ENCODE measurements around the gene ALCAM. TPM values are rescaled to one million over a fixed set of nuclear protein-coding genes. Genes with fewer than 3 reads are reported as not detected.

ALCAM gene
- total RNA-seq, 1 experiment from 2014 or later: 0.41 TPM

DNA sequence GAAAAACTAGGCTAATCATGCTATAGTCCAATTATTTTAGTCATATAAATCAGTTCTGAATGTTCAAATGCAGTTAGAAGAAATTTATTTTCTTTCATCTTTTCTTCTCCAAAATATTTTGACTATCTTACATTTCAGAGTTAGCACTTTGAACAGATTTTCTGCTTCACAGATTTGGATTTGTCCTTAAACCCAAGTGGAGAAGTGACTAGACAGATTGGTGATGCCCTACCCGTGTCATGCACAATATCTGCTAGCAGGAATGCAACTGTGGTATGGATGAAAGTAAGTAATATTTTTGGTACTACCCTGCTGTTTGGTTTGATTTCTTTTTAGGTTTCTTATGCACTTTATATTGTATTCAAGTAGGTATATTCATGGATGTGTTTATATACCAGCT lies 178.3 kb downstream of the ALCAM start:
- no peak overlapping the region for H3K27ac Mint-ChIP-seq (ENCODE audit: unreplicated experiment)
- intact Hi-C loops (cut with micrococcal nuclease; ENCODE audit: unreplicated experiment): no loop called here
- CTCF ChIA-PET: no interaction called here

DNA sequence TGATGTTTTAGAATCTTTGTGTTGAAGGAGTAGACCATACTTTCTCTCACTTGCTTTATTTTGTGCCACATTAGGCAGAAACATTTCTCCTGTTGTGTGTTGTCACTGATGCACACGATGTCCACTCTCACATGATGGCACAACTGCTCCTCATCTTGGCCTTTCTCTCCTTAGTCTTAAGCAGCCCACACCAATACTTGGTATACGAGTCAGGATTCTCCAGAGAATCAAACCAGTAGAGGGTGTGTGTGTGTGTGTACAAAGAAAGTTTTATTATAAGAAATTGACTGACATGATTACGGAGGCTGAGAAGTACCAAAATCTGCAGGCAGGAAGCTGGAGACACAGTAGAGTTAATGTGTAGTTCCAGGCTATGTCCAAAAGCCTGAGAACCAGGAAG lies 187.1 kb downstream of the ALCAM start:
- no peaks in the 10 kb centered on the region for H3K27me3 ChIP-seq (replicated peaks; ENCODE audit: control insufficient read depth, insufficient read depth, low read length)
- H3K36me3 Mint-ChIP-seq (ENCODE audit: insufficient read depth, unreplicated experiment): no peaks in the 10 kb centered on the region
- intact Hi-C loops (cut with micrococcal nuclease; ENCODE audit: unreplicated experiment): no loop called here
- H3K4me1 ChIP-seq: no peaks in the 10 kb centered on the region
- no peaks in the 10 kb centered on the region for H3K27me3 Mint-ChIP-seq (ENCODE audit: insufficient read depth, unreplicated experiment)
- no TSS peak for BruUV-seq (replicated peaks)
- H3K27ac Mint-ChIP-seq (ENCODE audit: unreplicated experiment): no peak overlapping the region
- ChIA-PET POLR2A (no interaction called here), CTCF (no interaction called here)
- no peaks in the 10 kb centered on the region for H3K9me3 Mint-ChIP-seq (ENCODE audit: unreplicated experiment)
- no peak overlapping the region for H3K4me3 ChIP-seq (ENCODE audit: low read depth, low read length)
- no peak for DNase-seq
- H3K4me3 Mint-ChIP-seq (ENCODE audit: unreplicated experiment): no peak overlapping the region
- no peaks in the 10 kb centered on the region for H3K4me1 Mint-ChIP-seq (ENCODE audit: low read depth, unreplicated experiment)
- TF ChIP-seq, protein P1, sequence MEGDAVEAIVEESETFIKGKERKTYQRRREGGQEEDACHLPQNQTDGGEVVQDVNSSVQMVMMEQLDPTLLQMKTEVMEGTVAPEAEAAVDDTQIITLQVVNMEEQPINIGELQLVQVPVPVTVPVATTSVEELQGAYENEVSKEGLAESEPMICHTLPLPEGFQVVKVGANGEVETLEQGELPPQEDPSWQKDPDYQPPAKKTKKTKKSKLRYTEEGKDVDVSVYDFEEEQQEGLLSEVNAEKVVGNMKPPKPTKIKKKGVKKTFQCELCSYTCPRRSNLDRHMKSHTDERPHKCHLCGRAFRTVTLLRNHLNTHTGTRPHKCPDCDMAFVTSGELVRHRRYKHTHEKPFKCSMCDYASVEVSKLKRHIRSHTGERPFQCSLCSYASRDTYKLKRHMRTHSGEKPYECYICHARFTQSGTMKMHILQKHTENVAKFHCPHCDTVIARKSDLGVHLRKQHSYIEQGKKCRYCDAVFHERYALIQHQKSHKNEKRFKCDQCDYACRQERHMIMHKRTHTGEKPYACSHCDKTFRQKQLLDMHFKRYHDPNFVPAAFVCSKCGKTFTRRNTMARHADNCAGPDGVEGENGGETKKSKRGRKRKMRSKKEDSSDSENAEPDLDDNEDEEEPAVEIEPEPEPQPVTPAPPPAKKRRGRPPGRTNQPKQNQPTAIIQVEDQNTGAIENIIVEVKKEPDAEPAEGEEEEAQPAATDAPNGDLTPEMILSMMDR (IDR thresholded peaks at IDR 0.05; ENCODE audit: insufficient read depth in 1 of 2, low read depth in 1 of 2, low read length in 1 of 2, severe bottlenecking in 1 of 2, unreplicated experiment in 1 of 2): no peak
- no peaks in the 10 kb centered on the region for H3K36me3 ChIP-seq (ENCODE audit: control insufficient read depth, insufficient read depth, low read length)
- H3K9me3 ChIP-seq: no peaks in the 10 kb centered on the region; the same call in 1 of the 2 replicates

More for the DNA sequence above, 178.3 kb downstream of the ALCAM start:
- DNase-seq: no peak
- Histone ChIP-seq H3K4me1 (no peaks in the 10 kb centered on the region), H3K36me3 (ENCODE audit: control insufficient read depth, insufficient read depth, low read length) (no peaks in the 10 kb centered on the region), H3K9me3 (no peaks in the 10 kb centered on the region), H3K4me3 (ENCODE audit: low read depth, low read length) (no peak overlapping the region), H3K27me3 (replicated peaks; ENCODE audit: control insufficient read depth, insufficient read depth, low read length) (no peaks in the 10 kb centered on the region)
- Mint-ChIP-seq H3K36me3 (ENCODE audit: insufficient read depth, unreplicated experiment) (no peaks in the 10 kb centered on the region), H3K4me1 (ENCODE audit: low read depth, unreplicated experiment) (no peaks in the 10 kb centered on the region), H3K27me3 (ENCODE audit: insufficient read depth, unreplicated experiment) (peaks cover 3% of the 10 kb centered on the region), H3K4me3 (ENCODE audit: unreplicated experiment) (no peak overlapping the region), H3K9me3 (ENCODE audit: unreplicated experiment) (no peaks in the 10 kb centered on the region)
- TF ChIP-seq, protein P1 (IDR thresholded peaks at IDR 0.05; ENCODE audit: insufficient read depth in 1 of 2, low read depth in 1 of 2, low read length in 1 of 2, severe bottlenecking in 1 of 2, unreplicated experiment in 1 of 2): no peak
- no TSS peak for BruUV-seq (replicated peaks)
- POLR2A ChIA-PET: no interaction called here

DNA sequence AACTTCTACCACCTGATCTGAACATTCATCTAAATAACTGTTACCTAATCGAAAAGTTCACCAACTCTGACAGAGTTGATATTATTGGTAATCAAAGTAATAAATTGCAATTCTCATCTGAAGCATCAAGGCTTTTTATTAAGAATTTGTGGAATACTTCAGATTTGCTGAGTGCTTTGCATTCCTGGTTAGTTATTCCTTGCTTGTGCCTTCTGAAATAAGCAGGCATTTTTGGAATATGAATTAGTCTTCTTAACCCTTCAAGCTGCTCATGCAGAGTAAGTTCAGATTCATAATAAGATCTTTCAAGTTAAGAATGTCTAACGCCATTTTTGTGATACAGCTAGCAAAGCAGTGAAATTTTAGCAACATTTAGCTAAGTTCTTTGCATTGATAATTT lies 188.5 kb downstream of the ALCAM start:
- H3K27ac Mint-ChIP-seq (ENCODE audit: unreplicated experiment): no peak overlapping the region
- TF ChIP-seq, protein P1 (IDR thresholded peaks at IDR 0.05; ENCODE audit: insufficient read depth in 1 of 2, low read depth in 1 of 2, low read length in 1 of 2, severe bottlenecking in 1 of 2, unreplicated experiment in 1 of 2): no peak
- intact Hi-C loops (cut with micrococcal nuclease; ENCODE audit: unreplicated experiment): no loop called here
- Histone ChIP-seq H3K36me3 (ENCODE audit: control insufficient read depth, insufficient read depth, low read length) (no peaks in the 10 kb centered on the region), H3K9me3 (no peaks in the 10 kb centered on the region; the same call in 1 of the 2 replicates), H3K4me3 (ENCODE audit: low read depth, low read length) (no peak overlapping the region), H3K4me1 (no peaks in the 10 kb centered on the region), H3K27me3 (replicated peaks; ENCODE audit: control insufficient read depth, insufficient read depth, low read length) (no peaks in the 10 kb centered on the region)
- H3K27me3 Mint-ChIP-seq (ENCODE audit: insufficient read depth, unreplicated experiment): no peaks in the 10 kb centered on the region
- BruUV-seq (replicated peaks): no TSS peak
- no peak for DNase-seq
- H3K36me3 Mint-ChIP-seq (ENCODE audit: insufficient read depth, unreplicated experiment): no peaks in the 10 kb centered on the region
- no peaks in the 10 kb centered on the region for H3K4me1 Mint-ChIP-seq (ENCODE audit: low read depth, unreplicated experiment)
- no peaks in the 10 kb centered on the region for H3K9me3 Mint-ChIP-seq (ENCODE audit: unreplicated experiment)
- POLR2A ChIA-PET: no interaction called here
- CTCF ChIA-PET: no interaction called here
- no peak overlapping the region for H3K4me3 Mint-ChIP-seq (ENCODE audit: unreplicated experiment)
